ENCODE data around the gene R3HDM1. TPM values are rescaled to one million over a fixed set of nuclear protein-coding genes. Genes with fewer than 3 reads are reported as not detected.

R3HDM1 gene
- total RNA-seq, 1 experiment from 2014 or later = 62.6 TPM

- H3K27me3 ChIP-seq (ENCODE audit: control insufficient read depth, insufficient read depth, low read length) = no peaks in the 10 kb centered on the region
- no peak for DNase-seq (ENCODE audit: low read depth, low spot score)
- no peaks in the 10 kb centered on the region for H3K9me3 ChIP-seq (ENCODE audit: control insufficient read depth, insufficient read depth, low read depth, low read length)
- no peak for ATAC-seq
- ChIA-PET CTCF (no interaction called here), POLR2A (no interaction called here)
- H3K4me1 ChIP-seq (ENCODE audit: control insufficient read depth, insufficient read depth, low read length) = no peaks in the 10 kb centered on the region
- no peaks in the 10 kb centered on the region for H3K36me3 ChIP-seq (ENCODE audit: control insufficient read depth, insufficient read depth, low read length)
- intact Hi-C loops (cut with micrococcal nuclease; ENCODE audit: unreplicated experiment) = no loop called here
- no peak for TF ChIP-seq CTCF (IDR thresholded peaks at IDR 0.05)
- TF ChIP-seq SIN3A (IDR thresholded peaks at IDR 0.05; ENCODE audit: borderline replicate concordance, insufficient read depth, low read depth, low read length) = no peak
- TF ChIP-seq REST (IDR thresholded peaks at IDR 0.05; ENCODE audit: insufficient read depth in 1 of 2, low read depth in 2 of 2, low read length in 1 of 2) = no peak
- TF ChIP-seq POLR2AphosphoS5 (IDR thresholded peaks at IDR 0.05; ENCODE audit: low read depth, low read length) = no peak
- TF ChIP-seq TCF7L2 (IDR thresholded peaks at IDR 0.05; ENCODE audit: low read depth, low read length) = no peak
- in situ Hi-C loops (cut with HindIII; ENCODE audit: low pct_unique_long_range_greater_than_20kb, low sequenced_read_pairs) = no loop called here
- no TSS peak for BruUV-seq (replicated peaks)
- no peak overlapping the region for H3K4me3 ChIP-seq (ENCODE audit: low read depth in 2 of 2, low read length in 2 of 2)
- H3K27ac ChIP-seq (ENCODE audit: low read length) = no peak overlapping the region
Measured at GRCh38 chr2:135581282-135581681, 50.0 kb downstream of the R3HDM1 start.

- no peak for TF ChIP-seq POLR2AphosphoS5 (IDR thresholded peaks at IDR 0.05; ENCODE audit: low read depth, low read length)
- no peak for TF ChIP-seq CTCF (IDR thresholded peaks at IDR 0.05)
- no peak for TF ChIP-seq REST (IDR thresholded peaks at IDR 0.05; ENCODE audit: insufficient read depth in 1 of 2, low read depth in 2 of 2, low read length in 1 of 2)
- TF ChIP-seq TCF7L2 (IDR thresholded peaks at IDR 0.05; ENCODE audit: low read depth, low read length) = no peak
- no peak for TF ChIP-seq SIN3A (IDR thresholded peaks at IDR 0.05; ENCODE audit: borderline replicate concordance, insufficient read depth, low read depth, low read length)
- BruUV-seq (replicated peaks) = no TSS peak
- no peaks in the 10 kb centered on the region for H3K4me1 ChIP-seq (ENCODE audit: control insufficient read depth, insufficient read depth, low read length)
- DNase-seq (ENCODE audit: low read depth, low spot score) = no peak
- ChIA-PET CTCF (no interaction called here), POLR2A (no interaction called here)
- no peaks in the 10 kb centered on the region for H3K36me3 ChIP-seq (ENCODE audit: control insufficient read depth, insufficient read depth, low read length)
- in situ Hi-C loops (cut with HindIII; ENCODE audit: low pct_unique_long_range_greater_than_20kb, low sequenced_read_pairs) (no loop called here), intact Hi-C loops (cut with micrococcal nuclease; ENCODE audit: unreplicated experiment) (no loop called here)
- ATAC-seq = no peak
- H3K27me3 ChIP-seq (ENCODE audit: control insufficient read depth, insufficient read depth, low read length) = no peaks in the 10 kb centered on the region
- no peaks in the 10 kb centered on the region for H3K9me3 ChIP-seq (ENCODE audit: control insufficient read depth, insufficient read depth, low read depth, low read length)
- no peak overlapping the region for H3K27ac ChIP-seq (ENCODE audit: low read length)
- H3K4me3 ChIP-seq (ENCODE audit: low read depth in 2 of 2, low read length in 2 of 2) = no peak overlapping the region
Measured at GRCh38 chr2:135582383-135582782, 51.1 kb downstream of the R3HDM1 start.

All from Panc1 (cell line).